ENCODE results near the gene ENTPD8. TPM values are rescaled to one million over a fixed set of nuclear protein-coding genes. Genes with fewer than 3 reads are reported as not detected.
"Not testable (repeated sequence)": the region's sequence is repeated elsewhere in the genome, so short reads cannot be mapped to it uniquely, and the experiment has no call there.

Gene ENTPD8
- polyA plus RNA-seq, 12 donors = 0.11 to 6.2 (median 0.34) TPM; not detected in 1

DNA sequence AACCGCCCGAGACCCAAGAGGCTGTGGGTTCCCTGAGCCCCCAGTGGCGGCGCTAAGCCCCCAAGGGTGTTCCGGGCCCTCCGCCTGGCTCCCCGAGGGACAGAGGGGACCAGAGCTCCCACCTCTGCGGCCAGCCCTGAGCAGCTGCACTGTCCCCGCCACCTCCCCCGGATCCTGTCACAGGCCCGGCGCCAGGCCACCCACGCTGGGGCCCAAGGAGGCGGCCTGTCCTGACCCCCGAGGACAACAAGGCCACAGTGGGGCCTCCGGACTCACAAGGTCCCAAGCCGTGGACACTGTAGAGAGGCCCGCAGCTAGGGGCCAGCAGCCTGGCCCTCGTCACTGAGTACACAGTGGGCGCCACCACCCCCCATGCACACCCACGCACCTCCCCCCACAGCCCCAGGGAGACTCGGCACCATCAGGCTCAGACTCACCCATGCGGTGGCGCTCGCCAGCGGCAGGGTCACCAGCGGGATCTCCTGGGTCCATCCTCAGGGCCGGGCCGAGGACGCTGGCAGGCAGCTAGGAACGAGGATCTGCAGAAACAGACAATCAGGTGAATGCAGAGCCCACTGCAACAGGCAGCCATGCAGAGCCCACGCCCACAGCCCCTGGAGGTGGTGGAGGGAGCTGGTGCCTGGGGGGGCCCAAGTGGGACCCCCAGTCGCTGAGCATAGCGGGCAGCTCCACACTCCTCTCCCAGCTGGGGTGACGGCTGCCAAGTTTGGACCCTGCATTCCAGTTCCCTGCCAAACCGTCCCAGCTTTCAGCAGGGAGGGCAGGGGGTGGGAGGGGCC is 46.1 kb downstream of the ENTPD8 start:
- DNase-seq = no peak

DNA sequence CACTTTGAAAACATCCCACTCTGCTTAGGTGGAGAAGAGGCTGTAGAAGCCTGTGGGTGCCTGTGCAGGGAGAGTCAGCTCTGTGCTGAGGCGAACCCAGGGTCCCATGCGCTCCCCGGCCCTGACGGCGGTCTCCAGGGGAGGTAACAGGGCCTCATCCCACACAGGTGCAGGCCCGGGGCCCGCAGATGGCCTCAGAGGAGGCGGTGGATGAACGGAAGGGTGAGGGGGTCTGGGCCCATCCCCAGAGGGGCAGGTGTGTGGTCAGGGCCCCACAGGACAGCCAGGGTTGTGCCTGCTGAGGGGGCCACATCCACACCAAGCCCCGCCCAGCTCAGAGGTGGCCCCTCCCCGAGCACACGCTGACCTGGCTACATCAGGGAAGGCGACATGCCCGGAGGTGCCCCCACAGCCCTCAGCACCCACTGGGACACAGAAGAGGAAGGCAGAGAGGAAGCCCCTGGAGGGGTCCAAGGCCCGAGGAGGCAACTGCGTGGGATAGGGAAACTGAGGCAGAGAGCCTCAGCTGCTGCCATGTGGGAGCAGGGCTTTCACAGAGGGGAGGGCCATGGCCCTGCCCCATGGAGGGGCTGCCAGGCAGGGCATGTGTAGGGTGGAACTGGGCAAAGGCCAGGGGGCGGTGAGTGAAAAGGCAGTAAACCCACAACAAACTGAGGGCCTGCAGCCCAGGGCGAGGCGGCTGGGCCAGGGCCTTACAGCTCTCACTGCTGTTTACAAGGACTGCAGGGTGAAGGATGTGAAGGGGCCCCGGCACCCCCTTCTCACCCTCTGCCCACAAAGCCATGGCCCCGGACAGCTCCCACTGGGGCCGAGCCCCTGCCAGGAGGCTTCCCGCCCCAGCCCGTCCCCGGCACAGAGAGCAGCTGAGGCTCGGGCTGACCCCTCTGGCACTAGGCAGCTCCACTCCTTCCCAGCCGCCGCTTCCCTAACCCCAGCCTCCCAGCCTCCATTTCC is 47.7 kb downstream of the ENTPD8 start:
- no peak for DNase-seq

DNA sequence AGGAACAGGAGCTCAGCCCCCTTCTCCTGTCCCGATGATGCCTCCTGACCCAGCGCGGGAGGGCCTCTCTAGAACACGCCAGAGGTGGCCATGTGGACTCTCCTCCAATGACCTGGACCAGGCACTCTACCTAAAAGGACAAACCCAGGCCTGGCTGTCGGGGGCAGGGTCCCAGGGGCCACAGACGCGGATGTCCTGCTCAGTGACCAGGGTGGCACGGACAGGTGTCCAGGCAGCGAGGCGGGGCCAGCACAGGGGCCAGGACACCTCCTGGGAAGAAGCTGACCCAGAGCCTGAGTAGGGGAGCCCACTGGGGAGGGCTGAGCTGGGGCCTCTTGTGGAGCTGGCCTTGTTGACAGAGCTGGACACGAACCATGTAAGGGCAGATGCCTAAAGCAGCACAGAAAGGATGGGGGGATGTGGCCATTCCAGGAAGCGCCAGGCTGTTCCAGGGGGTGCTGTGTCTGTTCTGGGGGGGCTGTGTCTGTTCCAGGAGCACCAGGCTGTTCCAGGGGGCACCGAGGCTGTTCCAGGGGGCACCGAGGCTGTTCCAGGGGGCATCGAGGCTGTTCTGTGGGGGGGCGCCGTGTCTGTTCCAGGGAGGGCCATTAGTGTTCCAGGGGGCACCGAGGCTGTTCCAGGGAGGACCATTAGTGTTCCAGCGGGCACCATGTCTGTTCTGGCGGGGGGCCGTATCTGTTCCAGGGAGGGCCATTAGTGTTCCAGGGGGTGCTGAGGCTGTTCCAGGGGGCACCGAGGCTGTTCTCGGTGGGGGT is 48.7 kb downstream of the ENTPD8 start:
- DNase-seq = no peak

DNA sequence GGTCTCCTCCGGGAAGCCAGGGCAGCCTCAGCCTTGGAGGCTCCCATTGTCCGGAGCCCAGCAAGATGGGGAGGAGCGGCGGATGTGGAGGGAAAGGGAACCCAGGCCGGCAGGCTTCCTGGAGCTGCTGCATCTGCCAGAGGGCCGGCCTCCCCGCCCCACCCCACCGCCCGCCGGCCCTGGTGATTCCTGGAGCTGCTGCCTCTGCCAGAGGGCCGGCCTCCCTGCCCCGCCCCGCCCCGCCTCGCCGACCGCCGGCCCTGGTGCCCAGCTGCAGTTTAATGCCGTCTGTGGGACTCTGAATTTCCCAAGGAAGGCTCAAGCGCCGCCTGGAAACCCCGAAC is 49.8 kb downstream of the ENTPD8 start:
- DNase-seq = no peak

DNA sequence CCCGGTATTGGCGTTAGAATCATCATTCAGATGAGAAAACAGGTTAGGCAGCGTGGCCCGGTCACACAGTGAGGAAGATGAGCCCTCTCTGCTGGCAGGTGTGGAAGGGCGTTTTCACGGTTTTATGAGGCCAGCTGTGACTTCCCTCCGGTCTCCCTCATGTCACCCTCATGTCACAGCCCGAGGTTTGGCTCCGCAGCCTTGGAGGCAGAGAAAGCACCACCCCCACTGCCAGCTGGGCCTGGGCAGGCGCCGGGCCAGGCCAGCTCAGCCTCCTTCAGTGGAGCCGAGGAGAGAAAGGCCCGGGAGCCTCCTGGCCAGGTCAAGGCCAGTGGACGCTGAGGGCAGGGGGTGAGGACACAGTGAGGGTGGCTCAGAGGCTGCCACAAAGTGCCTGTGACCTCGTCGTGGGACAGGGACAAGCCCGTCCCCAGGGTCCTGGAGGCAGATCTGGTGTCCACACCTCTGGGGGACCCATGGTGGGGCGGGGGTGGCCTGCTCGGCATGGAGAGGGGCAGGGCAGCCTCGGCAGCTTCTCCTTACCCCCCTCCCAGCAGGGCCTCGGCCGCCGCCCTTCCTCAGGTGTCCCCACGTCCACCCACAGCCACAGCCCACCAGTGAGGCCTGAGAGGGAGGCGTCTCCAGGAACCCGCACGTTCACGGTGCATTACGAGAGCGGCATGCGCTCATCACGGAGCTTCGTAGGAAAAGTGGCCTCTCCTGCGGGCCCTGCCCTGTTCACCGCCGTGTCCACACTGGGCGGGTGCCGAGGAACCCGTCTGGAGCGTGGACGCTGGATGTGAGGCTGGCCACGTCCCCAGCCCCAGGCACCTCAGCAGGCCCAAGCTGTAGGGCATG is 50.4 kb downstream of the ENTPD8 start:
- no peak for DNase-seq

DNA sequence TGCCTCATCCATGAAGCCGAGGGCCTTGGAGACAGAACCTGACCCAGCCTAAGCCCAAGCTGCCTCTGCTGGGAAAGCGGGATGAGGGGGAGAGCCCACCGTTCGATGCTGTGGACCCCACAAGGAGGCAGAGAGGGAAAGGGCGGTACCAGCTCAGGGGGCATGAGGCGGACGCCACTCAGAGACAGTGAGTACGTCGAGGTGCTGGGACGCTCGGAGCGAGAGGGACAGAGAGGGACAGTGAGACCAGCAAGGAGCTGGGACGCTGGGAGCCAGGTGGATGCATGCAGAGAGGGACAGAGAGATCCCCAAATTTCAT is 51.8 kb downstream of the ENTPD8 start:
- no peak for DNase-seq

DNA sequence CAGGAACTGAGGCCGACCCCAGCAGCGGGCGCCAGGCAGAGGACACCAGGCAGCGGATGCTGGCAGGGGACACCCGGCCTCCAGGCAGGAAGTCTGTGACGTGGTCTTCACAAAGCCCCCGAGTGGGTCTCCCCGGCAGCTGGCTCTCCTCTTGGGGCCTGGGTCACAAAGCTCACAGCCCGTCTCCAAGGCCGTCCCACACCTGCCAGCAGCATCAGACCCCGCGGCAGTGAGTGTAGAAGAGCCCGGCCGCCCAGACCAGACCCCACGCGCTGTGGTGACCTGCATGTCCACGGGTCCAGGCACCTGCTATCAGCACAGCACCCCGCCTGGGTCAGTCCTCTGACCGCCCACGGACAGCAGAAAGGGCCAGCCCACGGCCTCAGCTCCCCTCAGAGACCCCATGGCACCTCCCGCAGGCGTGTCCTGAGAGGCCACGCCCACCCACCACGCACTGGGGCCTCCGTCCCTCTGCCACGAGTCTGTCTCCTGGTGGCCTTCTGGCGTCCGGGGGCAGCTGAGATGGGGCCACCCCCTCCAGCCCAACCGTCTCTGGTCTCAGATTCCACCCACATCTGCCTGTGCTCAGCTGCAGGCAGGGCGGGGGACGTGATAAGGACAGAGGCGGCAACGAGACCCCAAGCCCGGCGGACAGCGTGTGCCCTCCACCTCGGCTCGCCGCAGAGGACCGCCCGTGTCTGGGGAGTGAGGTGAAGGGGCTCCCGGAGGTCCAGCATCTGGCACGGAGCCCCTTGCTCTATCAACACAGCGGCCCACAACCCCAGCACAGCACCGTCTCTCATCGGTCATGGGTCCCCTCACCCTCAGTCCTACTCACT is 52.3 kb downstream of the ENTPD8 start:
- DNase-seq = no peak

DNA sequence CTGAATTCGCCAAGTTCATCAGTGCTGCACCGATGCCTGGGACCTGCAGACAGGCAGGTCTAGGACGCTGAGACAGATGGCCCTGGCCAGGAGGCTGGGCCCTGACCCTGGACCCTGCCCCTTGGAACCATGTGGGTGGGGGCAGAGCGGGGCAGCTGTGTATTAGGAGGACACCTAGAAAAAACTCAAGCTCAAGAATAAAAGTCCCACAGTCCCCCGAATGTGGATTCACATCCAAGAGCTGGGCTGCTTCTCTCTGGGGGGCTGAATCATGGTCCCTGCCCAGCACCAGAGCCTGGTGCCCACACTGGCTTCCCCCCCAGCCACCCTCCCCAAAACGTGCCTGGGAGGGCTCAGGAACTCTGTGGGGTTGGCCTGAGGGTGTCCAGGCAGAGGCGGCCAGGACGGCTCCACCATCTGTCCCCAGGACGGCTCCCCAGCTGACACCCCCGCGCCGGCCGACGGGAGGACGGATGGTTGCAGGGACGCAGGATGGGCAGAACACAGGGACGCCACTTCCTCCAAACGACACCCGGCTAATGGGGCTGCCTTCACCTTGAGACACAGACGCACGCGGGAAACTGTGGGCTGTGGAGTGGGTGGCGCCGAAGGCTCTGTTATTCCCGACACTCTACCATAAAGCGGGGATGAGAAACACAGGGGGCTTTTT is 53.1 kb downstream of the ENTPD8 start:
- DNase-seq = no peak

DNA sequence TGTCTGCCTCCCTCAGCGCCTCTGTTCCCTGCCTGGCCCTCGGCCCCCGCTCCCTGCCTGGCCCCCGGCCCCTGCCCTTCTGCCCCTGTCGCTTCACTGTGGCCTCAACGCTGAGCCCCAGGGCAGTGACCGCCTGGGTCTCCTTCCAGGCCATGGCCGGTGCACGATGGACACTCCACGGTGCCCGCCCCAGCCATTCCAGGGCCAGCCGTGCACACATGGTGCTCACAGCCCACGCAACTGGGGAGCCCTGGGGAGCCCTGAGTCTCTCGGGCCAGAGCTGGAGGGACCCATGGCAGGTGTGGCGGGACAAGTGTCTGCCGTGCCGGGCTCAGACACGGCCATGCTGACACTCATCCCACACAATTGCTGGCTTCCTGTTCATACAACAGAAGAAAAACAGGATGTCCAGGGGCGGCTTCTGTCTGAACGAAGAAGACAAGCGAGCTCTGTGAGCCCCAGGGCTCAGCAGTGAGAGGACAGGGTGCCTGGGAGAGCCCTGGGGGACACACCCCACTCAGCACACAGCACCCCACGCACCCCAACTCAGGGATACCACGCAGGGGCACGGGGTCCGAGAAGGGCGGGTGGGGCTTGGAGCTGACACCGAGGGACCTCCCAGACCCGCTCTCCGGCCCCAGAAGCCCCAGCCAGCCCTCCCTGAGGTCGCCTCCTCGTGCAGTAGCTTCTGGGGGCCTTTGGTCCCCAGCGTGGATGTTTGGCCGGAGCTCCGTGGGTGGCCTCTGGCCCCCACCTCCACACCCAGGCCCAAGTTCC is 53.9 kb downstream of the ENTPD8 start:
- no peak for DNase-seq

DNA sequence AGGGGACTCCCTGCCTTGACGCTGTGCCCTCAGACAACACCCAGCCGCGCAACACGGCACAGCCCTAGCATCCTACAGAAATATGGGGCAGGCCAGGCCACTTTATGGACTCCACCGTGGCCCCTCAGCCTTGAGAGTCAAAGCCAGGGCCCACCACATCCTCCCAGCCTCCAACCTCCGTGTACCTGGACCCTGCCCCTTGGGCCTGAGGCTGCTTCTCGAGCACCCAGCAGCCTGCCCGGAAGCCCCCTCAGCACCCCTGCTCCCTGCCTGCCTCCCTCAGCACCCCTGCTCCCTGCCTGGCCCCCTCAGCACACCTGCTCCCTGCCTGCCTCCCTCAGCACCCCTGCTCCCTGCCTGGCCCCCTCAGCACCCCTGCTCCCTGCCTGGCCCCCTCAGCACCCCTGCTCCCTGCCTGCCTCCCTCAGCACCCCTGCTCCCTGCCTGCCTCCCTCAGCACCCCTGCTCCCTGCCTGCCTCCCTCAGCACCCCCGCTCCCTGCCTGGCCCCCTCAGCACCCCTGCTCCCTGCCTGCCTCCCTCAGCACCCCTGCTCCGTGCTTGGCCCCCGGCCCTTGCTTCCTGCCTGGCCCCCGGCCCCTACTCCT is 54.5 kb downstream of the ENTPD8 start:
- not testable (repeated sequence) for DNase-seq

DNA sequence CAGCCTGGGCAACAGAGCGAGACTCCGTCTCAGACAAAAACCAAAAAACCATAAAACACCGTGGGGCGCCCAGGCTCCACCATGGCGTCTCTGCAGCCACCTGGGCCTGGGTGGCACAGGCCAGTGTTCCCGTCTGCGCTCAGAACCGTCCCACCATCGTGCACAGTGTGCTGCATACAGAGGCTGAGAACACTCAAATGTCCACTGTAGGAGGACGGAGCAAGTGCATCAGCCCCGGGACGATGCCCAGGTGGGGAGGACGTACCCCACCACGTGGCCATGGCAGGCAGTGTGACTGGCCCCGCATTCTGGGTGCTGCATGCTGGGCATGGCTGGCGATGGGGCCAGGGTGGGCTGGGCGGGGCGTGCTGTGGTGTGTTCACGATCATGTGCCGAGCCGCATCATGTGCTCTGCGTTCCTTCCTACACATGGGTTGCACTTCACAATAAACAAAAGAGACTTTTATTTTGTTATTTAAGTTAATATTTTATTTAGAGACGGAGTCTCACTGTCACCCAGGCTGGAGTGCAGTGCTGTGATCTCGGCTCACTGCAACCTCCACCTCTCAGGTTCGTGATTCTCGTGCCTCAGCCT is 56.0 kb downstream of the ENTPD8 start:
- DNase-seq = no peak

Other genes starting within 250 kb of the ENTPD8 start
- 10 to 100 TPM in 2 of 12 donors, 1 to 10 TPM in 9, not detected in 1; 4.2 to 10.4 (median 7.9) TPM for gene TPRN, start 240.6 kb downstream of the ENTPD8 start, polyA plus RNA-seq (ENCODE audit: insufficient read length in 12 of 12)
- gene TMEM203, start 235.7 kb downstream of the ENTPD8 start, polyA plus RNA-seq (ENCODE audit: insufficient read length in 12 of 12) = 10 to 100 TPM in 11 of 12 donors, not detected in 1; 20.7 to 39.2 (median 31.1) TPM
- gene NDOR1, start 235.7 kb downstream of the ENTPD8 start, polyA plus RNA-seq (ENCODE audit: insufficient read length in 12 of 12) = 10 to 100 TPM in 2 of 12 donors, 1 to 10 TPM in 9, not detected in 1; 4.9 to 13.3 (median 6.9) TPM
- gene RNF208, start 219.1 kb downstream of the ENTPD8 start, polyA plus RNA-seq (ENCODE audit: insufficient read length in 12 of 12) = 1 to 10 TPM in 10 of 12 donors, not detected in 2; 1.7 to 7.1 (median 2.3) TPM
- 1 to 10 TPM in 9 of 12 donors, under 1 TPM in 1, not detected in 2; 0.91 to 3.2 (median 2.1) TPM for gene CYSRT1, start 216.2 kb downstream of the ENTPD8 start, polyA plus RNA-seq (ENCODE audit: insufficient read length in 12 of 12)
- 1 to 10 TPM in 7 of 12 donors, under 1 TPM in 3, not detected in 2; 0.66 to 2.9 (median 1.3) TPM for gene RNF224, start 213.9 kb downstream of the ENTPD8 start, polyA plus RNA-seq (ENCODE audit: insufficient read length in 12 of 12)
- 1 to 10 TPM in 6 of 12 donors, under 1 TPM in 4, not detected in 2; 0.43 to 1.6 (median 1.0) TPM for gene SLC34A3, start 210.5 kb downstream of the ENTPD8 start, polyA plus RNA-seq (ENCODE audit: insufficient read length in 12 of 12)
- 100 to 1,000 TPM in 11 of 12 donors, not detected in 1; 121 to 306 (median 157) TPM for gene TUBB4B, start 200.1 kb downstream of the ENTPD8 start, polyA plus RNA-seq (ENCODE audit: insufficient read length in 12 of 12)
- under 1 TPM in 6 of 12 donors, not detected in 6; 0.24 to 0.54 (median 0.30) TPM for gene STPG3, start 190.1 kb downstream of the ENTPD8 start, polyA plus RNA-seq (ENCODE audit: insufficient read length in 12 of 12)
- gene NELFB, start 186.0 kb downstream of the ENTPD8 start, polyA plus RNA-seq (ENCODE audit: insufficient read length in 12 of 12) = 10 to 100 TPM in 11 of 12 donors, not detected in 1; 31.1 to 52.0 (median 39.2) TPM
- gene TOR4A, start 163.6 kb downstream of the ENTPD8 start, polyA plus RNA-seq (ENCODE audit: insufficient read length in 12 of 12) = 10 to 100 TPM in 1 of 12 donors, 1 to 10 TPM in 10, not detected in 1; 3.5 to 14.8 (median 4.4) TPM
- 10 to 100 TPM in 2 of 12 donors, 1 to 10 TPM in 9, not detected in 1; 2.6 to 28.7 (median 4.3) TPM for gene NRARP, start 139.1 kb downstream of the ENTPD8 start, polyA plus RNA-seq (ENCODE audit: insufficient read length in 12 of 12)
- gene EXD3, start 18.2 kb downstream of the ENTPD8 start, polyA plus RNA-seq (ENCODE audit: insufficient read length in 12 of 12) = 10 to 100 TPM in 8 of 12 donors, 1 to 10 TPM in 3, not detected in 1; 6.7 to 21.6 (median 11.6) TPM
- gene NOXA1, start 18.0 kb downstream of the ENTPD8 start, polyA plus RNA-seq (ENCODE audit: insufficient read length in 12 of 12) = 1 to 10 TPM in 10 of 12 donors, not detected in 2; 1.4 to 3.1 (median 2.4) TPM
- gene NSMF, start 18.0 kb upstream of the ENTPD8 start, polyA plus RNA-seq (ENCODE audit: insufficient read length in 12 of 12) = 10 to 100 TPM in 11 of 12 donors, not detected in 1; 13.4 to 40.8 (median 17.9) TPM
- gene PNPLA7, start 109.0 kb upstream of the ENTPD8 start, polyA plus RNA-seq (ENCODE audit: insufficient read length in 12 of 12) = 1 to 10 TPM in 11 of 12 donors, not detected in 1; 1.3 to 4.6 (median 2.9) TPM
- 10 to 100 TPM in 11 of 12 donors, not detected in 1; 15.2 to 30.8 (median 18.1) TPM for gene MRPL41, start 110.5 kb upstream of the ENTPD8 start, polyA plus RNA-seq (ENCODE audit: insufficient read length in 12 of 12)
- gene DPH7, start 137.6 kb upstream of the ENTPD8 start, polyA plus RNA-seq (ENCODE audit: insufficient read length in 12 of 12) = 10 to 100 TPM in 11 of 12 donors, not detected in 1; 19.6 to 38.7 (median 28.8) TPM
- gene ZMYND19, start 149.2 kb upstream of the ENTPD8 start, polyA plus RNA-seq (ENCODE audit: insufficient read length in 12 of 12) = 10 to 100 TPM in 11 of 12 donors, not detected in 1; 13.0 to 23.9 (median 17.6) TPM
- 10 to 100 TPM in 11 of 12 donors, not detected in 1; 18.7 to 71.0 (median 33.4) TPM for gene ARRDC1, start 164.3 kb upstream of the ENTPD8 start, polyA plus RNA-seq (ENCODE audit: insufficient read length in 12 of 12)
- 10 to 100 TPM in 11 of 12 donors, not detected in 1; 36.6 to 71.7 (median 43.4) TPM for gene EHMT1, start 177.6 kb upstream of the ENTPD8 start, polyA plus RNA-seq (ENCODE audit: insufficient read length in 12 of 12)

Measured in muscle of arm (tissue), 12 donors.